Calu3 (cell line): Measurements from ENCODE around the gene ATMIN. TPM values are rescaled to one million over a fixed set of nuclear protein-coding genes. Genes with fewer than 3 reads are reported as not detected.

Source experiments
- Bru-seq: library from RNA; stranded (reverse); fragments of 400-500 nt; gene quantifications from one replicate; lab custom pipeline; 2021; lab: Mats Ljungman, UMichigan
- BruChase-seq, 2 experiments: library from RNA; stranded (reverse); fragments of 400-500 nt; gene quantifications; one replicate each; lab custom pipeline; 2021; lab: Mats Ljungman, UMichigan
- BruUV-seq: library from RNA; stranded (reverse); fragments of 400-500 nt; replicated peaks from 2 replicates; lab custom pipeline; 2021; lab: Mats Ljungman, UMichigan
- CTCF ChIA-PET: fragments of 300-600 bp; sonication (Branson Sonifier 250); formaldehyde crosslinking; loops from one replicate; lab custom pipeline; 2022; ENCODE audit warnings: antibody characterized with exemption; lab: Charles Lee
- DNase-seq: peaks from one replicate; pipeline ENCODE4 v3.0.0; 2022
- H3K27ac Mint-ChIP-seq: one replicate; pipeline ENCODE4 v1.8.0; 2022; ENCODE audit warnings: mixed read lengths; ENCODE audit not compliant: unreplicated experiment
- H3K27me3 Mint-ChIP-seq: one replicate; pipeline ENCODE4 v1.8.0; 2022; ENCODE audit warnings: mixed read lengths; ENCODE audit not compliant: unreplicated experiment
- H3K36me3 Mint-ChIP-seq: one replicate; pipeline ENCODE4 v1.8.0; 2022; ENCODE audit warnings: mild to moderate bottlenecking, moderate library complexity, mixed read lengths; ENCODE audit not compliant: insufficient read depth, unreplicated experiment
- H3K4me1 Mint-ChIP-seq: one replicate; pipeline ENCODE4 v1.8.0; 2022; ENCODE audit warnings: mild to moderate bottlenecking, low read depth, mixed read lengths; ENCODE audit not compliant: unreplicated experiment
- H3K4me3 Mint-ChIP-seq: one replicate; pipeline ENCODE4 v1.8.0; 2022; ENCODE audit warnings: mild to moderate bottlenecking, low read depth, moderate library complexity, mixed read lengths; ENCODE audit not compliant: unreplicated experiment
- H3K9me3 Mint-ChIP-seq: one replicate; pipeline ENCODE4 v1.8.0; 2022; ENCODE audit warnings: low read depth, mixed read lengths; ENCODE audit not compliant: unreplicated experiment
- CTCF ChIP-seq: fragments of 200-600 bp; IDR thresholded peaks from one replicate; pipeline ENCODE4 v1.8.0; 2022; ENCODE audit warnings: antibody characterized with exemption; ENCODE audit not compliant: unreplicated experiment
- intact Hi-C: fragments of 100-400 bp; cut with micrococcal nuclease; formaldehyde crosslinking; loops from one replicate; pipeline ENCODE4 v1.10.0; 2022; ENCODE audit not compliant: unreplicated experiment
- long read RNA-seq: library from polyadenylated mRNA; stranded (forward); transcript quantifications from one replicate; pipeline ENCODE4 v2.0.0, GENCODE V29; 2022
- total RNA-seq: library from RNA; stranded (reverse); gene quantifications from 2 replicates; pipeline ENCODE4 v1.2.3, GENCODE V29; 2022

ATMIN gene
- 61.3 and 64.3 TPM in 2 replicates for total RNA-seq
- Bru-seq, nascent RNA, result percentile 90 among the genes with signal in this experiment
- percentile 98 among the genes with signal in this experiment for BruChase-seq, experiment 1, labeled RNA remaining after a 6-hour chase
- BruChase-seq, experiment 2, labeled RNA remaining after a 2-hour chase, result percentile 97 among the genes with signal in this experiment
- long read RNA-seq, full-length matches to known transcripts, result 86 of 101 reads
- long read RNA-seq, partial matches to known transcripts, result 2 of 101 reads
- long read RNA-seq, other reads (novel, unspliced or antisense), result 13 of 101 reads

DNA sequence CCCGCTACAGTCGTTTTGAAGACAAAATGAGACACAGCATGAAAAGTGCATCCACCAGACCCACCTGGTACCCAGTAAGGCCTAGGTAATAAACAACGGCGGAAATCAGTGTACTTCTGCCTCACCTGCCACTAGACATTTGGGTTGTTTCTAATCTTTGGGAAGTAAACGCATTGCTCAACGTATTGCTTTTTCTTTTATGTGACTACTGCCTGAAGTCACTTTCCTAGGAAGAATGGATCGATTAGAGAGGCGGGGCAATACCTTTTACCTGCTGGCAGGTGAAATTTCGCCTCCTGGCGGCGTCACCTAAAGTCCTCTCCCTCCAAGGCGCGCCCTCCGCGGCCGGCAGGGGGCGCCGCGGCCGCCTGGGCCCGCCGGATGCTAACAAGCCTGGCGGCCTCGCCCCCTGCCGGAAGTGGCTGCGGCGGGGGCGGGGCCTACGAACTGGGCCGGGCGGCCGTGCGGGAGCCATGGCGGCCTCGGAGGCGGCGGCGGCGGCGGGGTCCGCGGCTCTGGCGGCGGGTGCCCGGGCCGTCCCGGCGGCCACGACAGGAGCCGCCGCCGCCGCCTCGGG, at the start of gene ATMIN:
Gene ATMIN (plus strand): TSS at position 445 of the 577 bp plus-strand sequence. CDS start 29 bp downstream, at position 474.
- Mint-ChIP-seq H3K36me3 (peaks cover 34% of the 10 kb centered on the region), H3K4me3 (peak within 1 kb of the TSS; percentile 80), H3K27me3 (no peaks in the 10 kb centered on the region), H3K9me3 (no peaks in the 10 kb centered on the region), H3K4me1 (peaks cover 38% of the 10 kb centered on the region), H3K27ac (peak within 1 kb of the TSS; percentile 60)
- no TSS peak for BruUV-seq
- intact Hi-C loops, result loop anchor here (2.0 to 10.0 kb wide), 4 partner anchors 107 to 699 kb away; no protein-coding TSS in a partner anchor
- peak; percentile 100 for TF ChIP-seq CTCF
- CTCF ChIA-PET, result interaction anchor here (0.6 to 1.3 kb wide), 14 partner anchors 13 to 599 kb away, joined by 3 to 9 read pairs (median 3); partner anchors contain the start of genes BCO1, C16orf46, CENPN and CMC2
- DNase-seq, result peak; percentile 97

DNA sequence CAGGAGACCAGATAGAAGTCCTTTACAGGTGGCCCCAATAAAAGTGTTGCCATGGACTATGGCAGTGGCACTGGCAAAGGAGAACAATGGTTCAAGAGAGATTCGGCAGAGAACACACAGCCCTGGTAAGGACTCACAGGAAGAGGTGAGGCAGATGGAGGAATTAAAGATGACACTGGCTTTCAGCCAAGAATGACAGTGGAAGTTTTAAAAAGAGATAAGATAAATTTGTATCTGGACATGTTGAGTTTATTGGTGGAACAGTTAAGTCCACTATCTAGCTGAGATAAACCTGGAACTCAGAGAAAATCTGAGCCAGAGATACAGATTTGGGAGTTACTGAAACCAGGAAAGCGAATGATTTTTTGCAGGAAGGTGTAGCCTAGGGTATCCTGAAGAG, 49.1 kb upstream of the ATMIN start:
- CTCF ChIA-PET, result no interaction called here
- TF ChIP-seq CTCF, result no peak
- H3K27me3 Mint-ChIP-seq, result no peaks in the 10 kb centered on the region
- peaks cover 53% of the 10 kb centered on the region for H3K4me1 Mint-ChIP-seq
- H3K36me3 Mint-ChIP-seq, result peaks cover 12% of the 10 kb centered on the region
- intact Hi-C loops, result no loop called here
- BruUV-seq, result no TSS peak
- H3K4me3 Mint-ChIP-seq, result no peak overlapping the region
- H3K27ac Mint-ChIP-seq, result no peak overlapping the region
- H3K9me3 Mint-ChIP-seq, result no peaks in the 10 kb centered on the region
- DNase-seq, result no peak

GRCh38 chr16:80988756-80989155, 46.9 kb upstream of the ATMIN start:
- Mint-ChIP-seq H3K27me3 (no peaks in the 10 kb centered on the region), H3K9me3 (no peaks in the 10 kb centered on the region), H3K27ac (peak overlapping the region; percentile 3), H3K4me1 (peaks cover 69% of the 10 kb centered on the region), H3K36me3 (peaks cover 10% of the 10 kb centered on the region), H3K4me3 (peak overlapping the region; percentile 6)
- TF ChIP-seq CTCF, result no peak
- intact Hi-C loops, result no loop called here
- no peak for DNase-seq
- BruUV-seq, result no TSS peak
- CTCF ChIA-PET, result interaction anchor here (0.6 to 1.6 kb wide), 4 partner anchors 15 to 66 kb away, joined by 3 read pairs; no protein-coding TSS in a partner anchor

- Mint-ChIP-seq H3K36me3 (peaks cover 11% of the 10 kb centered on the region), H3K4me1 (peaks cover 80% of the 10 kb centered on the region), H3K27me3 (no peaks in the 10 kb centered on the region), H3K4me3 (peak overlapping the region; percentile 6), H3K27ac (peak overlapping the region; percentile 3), H3K9me3 (no peaks in the 10 kb centered on the region)
- CTCF ChIA-PET, result interaction anchor here (1.4 kb wide), 1 partner anchor 14 kb away, joined by 3 read pairs; no protein-coding TSS in a partner anchor
- intact Hi-C loops, result no loop called here
- DNase-seq, result no peak
- no peak for TF ChIP-seq CTCF
- BruUV-seq, result no TSS peak
Observed at GRCh38 chr16:80989801-80990200, 45.8 kb upstream of the ATMIN start.
